HepG2 (cell line): ENCODE results near the gene ZNF20. TPM values are rescaled to one million over a fixed set of nuclear protein-coding genes. Genes with fewer than 3 reads are reported as not detected.

ENCODE experiments used
- ATAC-seq: fragments of 200-7000 bp; cut with Tn5 transposase; 3 replicates; pipeline ENCODE4 v1.9.1; 2020; ENCODE audit warnings: mild to moderate bottlenecking, moderate library complexity
- BruUV-seq: library from RNA; stranded (reverse); fragments of 400-500 nt; replicated peaks from 2 replicates; lab custom pipeline; 2021; lab: Mats Ljungman, UMichigan
- CTCF ChIA-PET: fragments of 300-600 bp; formaldehyde crosslinking; extraction: SDS; loops from one replicate; lab custom pipeline; 2021; ENCODE audit warnings: low total read pairs, inconsistent platforms, low intra/inter-chr PET ratio; lab: Yijun Ruan, JAX
- POLR2A ChIA-PET: fragments of 350-600 bp; sonication (Branson Sonifier 250); formaldehyde crosslinking; loops from one replicate; lab custom pipeline; 2020; ENCODE audit warnings: antibody characterized with exemption, inconsistent platforms; lab: Yijun Ruan, JAX
- DNase-seq: peaks from one replicate; pipeline ENCODE4 v3.0.0-alpha.2; 2015; ENCODE audit warnings: low spot score
- FAIRE-seq: peaks from 3 replicates; lab custom pipeline; 2011; peaks lifted over from hg19 to GRCh38; lab: Jason Lieb, UNC
- H2AFZ ChIP-seq: one replicate; pipeline ENCODE4 v1.6.1; 2011; ENCODE audit warnings: low read length, inconsistent platforms
- H3K27ac ChIP-seq: fragments of 300-600 bp; 3 replicates; pipeline ENCODE4 v1.8.0; 2011; ENCODE audit warnings: mixed run types, mild to moderate bottlenecking, mixed read lengths, low read length, inconsistent platforms; ENCODE audit not compliant: insufficient read depth; ENCODE audit errors: extremely low read length
- H3K27me3 ChIP-seq, 2 experiments: fragments of 200-600 bp in 1 of 2; 2 replicates in 1 of 2; 3 replicates in 1 of 2; pipeline versions ENCODE4 v1.6.0 to v1.8.0; 2011; ENCODE audit warnings: low read length in 2 of 2, mild to moderate bottlenecking in 2 of 2, moderate library complexity in 2 of 2, inconsistent platforms in 1 of 2; ENCODE audit not compliant: insufficient read depth in 2 of 2, control insufficient read depth in 1 of 2
- H3K36me3 ChIP-seq, 2 experiments: fragments of 200-600 bp in 1 of 2; replicated peaks in 1 of 2; 2 replicates in 1 of 2; 3 replicates in 1 of 2; pipeline versions ENCODE4 v1.5.1 to v1.8.0; 2011; ENCODE audit warnings: low read length in 2 of 2, inconsistent platforms in 1 of 2; ENCODE audit not compliant: insufficient read depth in 2 of 2, control insufficient read depth in 1 of 2
- H3K4me1 ChIP-seq: 2 replicates; pipeline ENCODE4 v1.5.1; 2012; ENCODE audit warnings: low read length, inconsistent platforms; ENCODE audit not compliant: insufficient read depth
- H3K4me2 ChIP-seq: 2 replicates; pipeline ENCODE4 v1.6.0; 2011; ENCODE audit warnings: low read depth, low read length, inconsistent platforms
- H3K4me3 ChIP-seq, 3 experiments: fragments of 200-600 bp in 1 of 3; sonication (generic), shearing (Covaris generic) in 1 of 3; replicated peaks in 1 of 3; 2 replicates each; pipeline ENCODE4 v1.5.1; 2011 to 2016; ENCODE audit warnings: low read length in 3 of 3, inconsistent platforms in 2 of 3, low read depth in 2 of 3, mild to moderate bottlenecking in 2 of 3, control low read depth in 1 of 3, mixed read lengths in 1 of 3; ENCODE audit not compliant: insufficient read depth in 1 of 3
- H3K79me2 ChIP-seq: one replicate; pipeline ENCODE4 v1.6.1; 2011; ENCODE audit warnings: low read length, inconsistent platforms; ENCODE audit not compliant: insufficient read depth
- H3K9ac ChIP-seq: 2 replicates; pipeline ENCODE4 v1.6.0; 2011; ENCODE audit warnings: mild to moderate bottlenecking, low read depth, low read length, inconsistent platforms; ENCODE audit not compliant: insufficient read depth
- H3K9me3 ChIP-seq: 2 replicates; pipeline ENCODE4 v1.5.1; 2012; ENCODE audit warnings: mild to moderate bottlenecking, low read length
- H4K20me1 ChIP-seq: 2 replicates; pipeline ENCODE4 v1.6.0; 2011; ENCODE audit warnings: inconsistent platforms, mild to moderate bottlenecking, low read length, moderate library complexity; ENCODE audit not compliant: insufficient read depth
- CBX5 ChIP-seq: sonication (generic); formaldehyde crosslinking; IDR thresholded peaks from 2 replicates; pipeline ENCODE4 v1.4.0; 2020; ENCODE audit warnings: missing genetic modification reagents, borderline replicate concordance
- CREBL2 ChIP-seq: sonication (generic); formaldehyde crosslinking; IDR thresholded peaks from 2 replicates; pipeline ENCODE4 v1.8.1; 2023; ENCODE audit warnings: missing genetic modification reagents, mild to moderate bottlenecking, borderline replicate concordance
- ELF4 ChIP-seq: sonication (generic); formaldehyde crosslinking; IDR thresholded peaks from 2 replicates; pipeline ENCODE4 v1.5.0; 2020; ENCODE audit warnings: missing genetic modification reagents, mild to moderate bottlenecking, moderate library complexity, borderline replicate concordance
- ETV6 ChIP-seq: sonication (generic); formaldehyde crosslinking; conservative IDR thresholded peaks from 2 replicates; pipeline ENCODE4 v1.4.0; 2020; ENCODE audit warnings: missing genetic modification reagents
- FOXO1 ChIP-seq: sonication (generic); formaldehyde crosslinking; IDR thresholded peaks from 2 replicates; pipeline ENCODE4 v1.4.0; 2020; ENCODE audit warnings: missing genetic modification reagents
- GATAD2A ChIP-seq: IDR thresholded peaks from 2 replicates; pipeline ENCODE4 v1.6.1; 2016
- IKZF1 ChIP-seq: fragments of 450-650 bp; IDR thresholded peaks from 2 replicates; pipeline ENCODE4 v1.7.1; 2016
- KLF6 ChIP-seq: IDR thresholded peaks from 2 replicates; pipeline ENCODE4 v1.8.0; 2016; ENCODE audit warnings: missing biosample characterization, missing genetic modification reagents
- MED1 ChIP-seq: sonication (generic); formaldehyde crosslinking; IDR thresholded peaks from 2 replicates; pipeline ENCODE4 v1.4.0; 2020; ENCODE audit warnings: missing genetic modification reagents
- ZKSCAN5 ChIP-seq: sonication (generic); formaldehyde crosslinking; IDR thresholded peaks from 2 replicates; pipeline ENCODE4 v1.5.1; 2020; ENCODE audit warnings: mild to moderate bottlenecking, missing genetic modification reagents
- ZNF225 ChIP-seq: sonication (generic); formaldehyde crosslinking; IDR thresholded peaks from 2 replicates; pipeline ENCODE4 v1.4.0; 2020; ENCODE audit warnings: mild to moderate bottlenecking, missing genetic modification reagents
- ZNF451 ChIP-seq: sonication (generic); formaldehyde crosslinking; IDR thresholded peaks from 2 replicates; pipeline ENCODE4 v1.5.0; 2020; ENCODE audit warnings: mild to moderate bottlenecking, missing genetic modification reagents
- ZNF460 ChIP-seq: sonication (generic); formaldehyde crosslinking; IDR thresholded peaks from 2 replicates; pipeline ENCODE4 v1.5.1; 2020; ENCODE audit warnings: missing genetic modification reagents, mild to moderate bottlenecking, borderline replicate concordance
- ZNF556 ChIP-seq: sonication (generic); formaldehyde crosslinking; IDR thresholded peaks from 2 replicates; pipeline ENCODE4 v1.4.0; 2020; ENCODE audit warnings: mild to moderate bottlenecking, missing genetic modification reagents, borderline replicate concordance
- WGBS: methylation state at CpG from one replicate; pipeline ENCODE4 v1.1.6; 2017; ENCODE audit warnings: low lambda C conversion rate; 5-methylcytosine and 5-hydroxymethylcytosine counted together
- in situ Hi-C: cut with HindIII; loops from 2 replicates; pipeline ENCODE4 v1.10.0; 2017; ENCODE audit warnings: low pct_unique_long_range_greater_than_20kb; ENCODE audit not compliant: extremely low pct_ligation_motif_present
- intact Hi-C: fragments of 100-400 bp; cut with micrococcal nuclease; formaldehyde crosslinking; loops from one replicate; pipeline ENCODE4 v1.10.0; 2022; ENCODE audit not compliant: unreplicated experiment
- polyA plus RNA-seq, 8 experiments: library from polyadenylated mRNA; depleted of rRNA in 3 of 8; stranded (reverse) in 7 of 8; unstranded in 1 of 8; fragments of >200 nt; fragmentation: Illumina TruSeq in 4 of 8; extraction: Trizol in 4 of 8; gene quantifications; 2 replicates each; pipeline versions ENCODE4 v1.2.1 to v1.2.3, GENCODE V29; 2011 to 2016; ENCODE audit warnings: low read depth in 4 of 8, missing spikeins in 1 of 8, mixed read lengths in 1 of 8; ENCODE audit not compliant: insufficient read depth in 1 of 8
- total RNA-seq, 5 experiments: library from RNA; depleted of rRNA; stranded (reverse); fragments of >200 nt; fragmentation: Illumina TruSeq; extraction: Trizol; gene quantifications; 2 replicates each; pipeline ENCODE4 v1.2.3, GENCODE V29; 2016; ENCODE audit warnings: low read depth in 1 of 5
- TF ChIP-seq, protein P1 (sequence below): sonication (generic); formaldehyde crosslinking; IDR thresholded peaks from 2 replicates; pipeline ENCODE4 v1.4.0; 2020; ENCODE audit warnings: missing genetic modification reagents, borderline replicate concordance
- TF ChIP-seq, protein P2 (sequence below): sonication (generic); formaldehyde crosslinking; IDR thresholded peaks from 2 replicates; pipeline ENCODE4 v1.8.0; 2022; ENCODE audit warnings: missing genetic modification reagents, mild to moderate bottlenecking, inconsistent platforms, borderline replicate concordance

Gene ZNF20
- total and polyA plus RNA-seq, 2 of the 13 experiments (the other 11 are each of a cell fraction or from before 2014, with no cell fraction given), result 1.6 to 8.0 TPM

- TF ChIP-seq ZNF451 (CRISPR knock-in tag) (no peak), ZNF556 (CRISPR knock-in tag) (no peak), ZNF460 (no peak)
Measured at GRCh38 chr19:12093777-12094176, 46.4 kb downstream of the ZNF20 start (continued).

- H3K4me1 ChIP-seq, result peaks cover 17% of the 10 kb centered on the region
- CTCF ChIA-PET, result no interaction called here
- peak overlapping the region; percentile 72 for H3K9ac ChIP-seq
- no peak overlapping the region for H3K27ac ChIP-seq
- no peaks in the 10 kb centered on the region for H4K20me1 ChIP-seq
- no peaks in the 10 kb centered on the region; a peak in 1 of 5 replicates for H3K36me3 ChIP-seq
- 0 out of 2 replicates have a peak, but pooled peaks cover 1% of the 10 kb centered on the region for H3K9me3 ChIP-seq
- intact Hi-C loops, result no loop called here
- BruUV-seq, result no TSS peak
- WGBS, result 75% methylated on average over 10 of the region's 10 CpGs
- DNase-seq (no peak), ATAC-seq (no peak), FAIRE-seq (no peak)
- no peak for TF ChIP-seq GATAD2A
- TF ChIP-seq, protein P1, sequence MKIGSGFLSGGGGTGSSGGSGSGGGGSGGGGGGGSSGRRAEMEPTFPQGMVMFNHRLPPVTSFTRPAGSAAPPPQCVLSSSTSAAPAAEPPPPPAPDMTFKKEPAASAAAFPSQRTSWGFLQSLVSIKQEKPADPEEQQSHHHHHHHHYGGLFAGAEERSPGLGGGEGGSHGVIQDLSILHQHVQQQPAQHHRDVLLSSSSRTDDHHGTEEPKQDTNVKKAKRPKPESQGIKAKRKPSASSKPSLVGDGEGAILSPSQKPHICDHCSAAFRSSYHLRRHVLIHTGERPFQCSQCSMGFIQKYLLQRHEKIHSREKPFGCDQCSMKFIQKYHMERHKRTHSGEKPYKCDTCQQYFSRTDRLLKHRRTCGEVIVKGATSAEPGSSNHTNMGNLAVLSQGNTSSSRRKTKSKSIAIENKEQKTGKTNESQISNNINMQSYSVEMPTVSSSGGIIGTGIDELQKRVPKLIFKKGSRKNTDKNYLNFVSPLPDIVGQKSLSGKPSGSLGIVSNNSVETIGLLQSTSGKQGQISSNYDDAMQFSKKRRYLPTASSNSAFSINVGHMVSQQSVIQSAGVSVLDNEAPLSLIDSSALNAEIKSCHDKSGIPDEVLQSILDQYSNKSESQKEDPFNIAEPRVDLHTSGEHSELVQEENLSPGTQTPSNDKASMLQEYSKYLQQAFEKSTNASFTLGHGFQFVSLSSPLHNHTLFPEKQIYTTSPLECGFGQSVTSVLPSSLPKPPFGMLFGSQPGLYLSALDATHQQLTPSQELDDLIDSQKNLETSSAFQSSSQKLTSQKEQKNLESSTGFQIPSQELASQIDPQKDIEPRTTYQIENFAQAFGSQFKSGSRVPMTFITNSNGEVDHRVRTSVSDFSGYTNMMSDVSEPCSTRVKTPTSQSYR (CRISPR knock-in tag), result no peak
- no peak for TF ChIP-seq MED1 (CRISPR knock-in tag)
- TF ChIP-seq CREBL2 (CRISPR knock-in tag), result no peak
- no peak for TF ChIP-seq ELF4
- TF ChIP-seq ETV6, result no peak
- TF ChIP-seq, protein P2, sequence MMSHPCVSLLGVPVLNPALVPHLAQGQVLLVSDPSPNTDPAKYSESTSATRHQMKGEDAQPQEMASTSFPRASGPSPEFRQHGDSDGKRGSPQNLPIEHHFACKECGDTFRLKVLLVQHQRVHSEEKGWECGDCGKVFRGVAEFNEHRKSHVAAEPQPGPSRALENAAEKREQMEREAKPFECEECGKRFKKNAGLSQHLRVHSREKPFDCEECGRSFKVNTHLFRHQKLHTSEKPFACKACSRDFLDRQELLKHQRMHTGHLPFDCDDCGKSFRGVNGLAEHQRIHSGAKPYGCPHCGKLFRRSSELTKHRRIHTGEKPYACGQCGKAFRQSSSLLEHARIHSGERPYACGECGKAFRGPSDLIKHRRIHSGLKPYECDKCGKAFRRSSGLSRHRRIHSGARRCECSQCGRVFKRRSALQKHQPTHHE, result no peak
- no peak for TF ChIP-seq ZKSCAN5
- TF ChIP-seq IKZF1, result no peak
- TF ChIP-seq ZNF225, result no peak
- TF ChIP-seq KLF6 (CRISPR knock-in tag), result no peak
- TF ChIP-seq FOXO1 (CRISPR knock-in tag), result no peak
- no peak for TF ChIP-seq CBX5 (CRISPR knock-in tag)
- peak overlapping the region; percentile 36 for H3K4me2 ChIP-seq
- in situ Hi-C loops, result loop anchor here (5.0 kb wide), 1 partner anchor 49 kb away; the partner anchor contains the start of gene ZNF20
- POLR2A ChIA-PET, result no interaction called here
- peak overlapping the region; percentile 68 to 79 (median 76); a peak in 5 of 6 replicates for H3K4me3 ChIP-seq
- no peaks in the 10 kb centered on the region for H3K27me3 ChIP-seq
- no peak overlapping the region for H2AFZ ChIP-seq
- peaks cover 2% of the 10 kb centered on the region for H3K79me2 ChIP-seq
Measured at GRCh38 chr19:12092956-12093355, 47.2 kb downstream of the ZNF20 start.
